ENCODE data around the gene GPHN. TPM values are rescaled to one million over a fixed set of nuclear protein-coding genes. Genes with fewer than 3 reads are reported as not detected.

The GPHN gene
- total RNA-seq, 1 donor from 2014 or later, result 11.8 TPM

DNA sequence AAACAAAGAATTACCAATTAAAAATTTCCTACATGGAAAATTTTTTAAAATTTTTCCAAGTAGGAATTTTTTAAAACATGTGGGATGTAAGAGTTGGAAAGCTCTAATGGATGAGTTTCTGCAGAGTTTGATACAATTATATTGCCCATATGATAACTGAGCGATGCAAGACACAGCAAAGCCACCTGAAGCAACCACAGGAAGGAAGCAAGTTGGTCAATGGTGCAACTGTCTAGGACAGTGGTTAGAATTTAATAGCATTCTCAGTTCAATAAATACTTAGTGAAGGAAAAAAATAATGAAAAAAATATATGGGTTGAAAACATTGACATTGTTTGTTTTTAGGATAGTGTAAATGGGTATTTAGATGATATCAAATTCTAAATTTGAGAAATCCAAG is 502.7 kb downstream of the GPHN start:
- DNase-seq (ENCODE audit: low read depth), result no peak
- Histone ChIP-seq H3K36me3 (ENCODE audit: control insufficient read depth, insufficient read depth, low read length) (no peaks in the 10 kb centered on the region), H3K27me3 (ENCODE audit: control insufficient read depth, insufficient read depth, low read length) (no peaks in the 10 kb centered on the region), H3K4me3 (ENCODE audit: low read depth, low read length) (no peak overlapping the region)
- FAIRE-seq, result no peak
- TF ChIP-seq, protein P1, sequence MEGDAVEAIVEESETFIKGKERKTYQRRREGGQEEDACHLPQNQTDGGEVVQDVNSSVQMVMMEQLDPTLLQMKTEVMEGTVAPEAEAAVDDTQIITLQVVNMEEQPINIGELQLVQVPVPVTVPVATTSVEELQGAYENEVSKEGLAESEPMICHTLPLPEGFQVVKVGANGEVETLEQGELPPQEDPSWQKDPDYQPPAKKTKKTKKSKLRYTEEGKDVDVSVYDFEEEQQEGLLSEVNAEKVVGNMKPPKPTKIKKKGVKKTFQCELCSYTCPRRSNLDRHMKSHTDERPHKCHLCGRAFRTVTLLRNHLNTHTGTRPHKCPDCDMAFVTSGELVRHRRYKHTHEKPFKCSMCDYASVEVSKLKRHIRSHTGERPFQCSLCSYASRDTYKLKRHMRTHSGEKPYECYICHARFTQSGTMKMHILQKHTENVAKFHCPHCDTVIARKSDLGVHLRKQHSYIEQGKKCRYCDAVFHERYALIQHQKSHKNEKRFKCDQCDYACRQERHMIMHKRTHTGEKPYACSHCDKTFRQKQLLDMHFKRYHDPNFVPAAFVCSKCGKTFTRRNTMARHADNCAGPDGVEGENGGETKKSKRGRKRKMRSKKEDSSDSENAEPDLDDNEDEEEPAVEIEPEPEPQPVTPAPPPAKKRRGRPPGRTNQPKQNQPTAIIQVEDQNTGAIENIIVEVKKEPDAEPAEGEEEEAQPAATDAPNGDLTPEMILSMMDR (IDR thresholded peaks at IDR 0.05; ENCODE audit: insufficient read depth, low read length, severe bottlenecking), result no peak

DNA sequence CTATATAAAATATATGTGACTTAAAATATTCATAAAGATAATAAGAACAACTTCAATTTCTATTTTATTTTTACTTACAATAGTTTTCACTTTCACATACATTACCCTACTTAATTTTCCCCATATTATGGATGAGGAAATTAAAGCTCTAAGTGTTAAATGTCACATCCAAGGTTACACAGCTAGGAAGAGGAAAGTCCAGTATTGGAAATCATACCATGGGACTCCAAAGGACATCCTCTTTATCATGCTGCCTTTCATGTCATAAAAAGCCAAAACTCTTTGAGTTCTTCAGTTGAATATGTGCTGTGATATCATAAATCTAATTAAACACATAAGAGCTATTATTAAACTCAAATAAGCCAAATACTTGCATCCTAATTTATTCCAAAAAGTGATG is 508.9 kb downstream of the GPHN start:
- TF ChIP-seq, protein P1 (IDR thresholded peaks at IDR 0.05; ENCODE audit: insufficient read depth, low read length, severe bottlenecking), result no peak
- Histone ChIP-seq H3K4me3 (ENCODE audit: low read depth, low read length) (no peak overlapping the region), H3K27me3 (ENCODE audit: control insufficient read depth, insufficient read depth, low read length) (no peaks in the 10 kb centered on the region), H3K36me3 (ENCODE audit: control insufficient read depth, insufficient read depth, low read length) (no peaks in the 10 kb centered on the region)
- FAIRE-seq (no peak), DNase-seq (ENCODE audit: low read depth) (no peak)

- no peaks in the 10 kb centered on the region for H3K27me3 ChIP-seq (ENCODE audit: control insufficient read depth, insufficient read depth, low read length)
- TF ChIP-seq, protein P1 (IDR thresholded peaks at IDR 0.05; ENCODE audit: insufficient read depth, low read length, severe bottlenecking), result no peak
- DNase-seq (ENCODE audit: low read depth), result no peak
- H3K4me3 ChIP-seq (ENCODE audit: low read depth, low read length), result no peak overlapping the region
- no peak for FAIRE-seq
- no peaks in the 10 kb centered on the region for H3K36me3 ChIP-seq (ENCODE audit: control insufficient read depth, insufficient read depth, low read length)
These were observed 510.8 kb downstream of the GPHN start for GRCh38 chr14:67018720-67019119.

DNA sequence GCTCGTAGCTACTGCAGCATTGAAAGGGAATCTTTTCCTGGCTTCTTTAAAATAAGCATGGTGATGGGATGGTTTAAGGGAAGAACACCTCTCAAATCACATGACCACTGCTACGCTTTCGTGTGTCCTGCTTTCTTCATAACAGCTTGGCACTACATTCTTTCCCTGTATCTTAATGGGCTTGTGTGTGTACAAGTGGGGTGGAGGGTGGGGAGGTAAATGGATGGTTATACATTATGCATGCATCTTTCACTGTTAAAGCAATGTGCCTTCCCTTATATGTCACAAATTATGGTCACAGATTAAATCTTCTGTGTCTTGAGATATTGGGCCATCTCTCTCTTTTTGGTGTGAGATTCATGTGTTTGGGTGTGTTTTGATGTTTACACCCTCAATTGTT is 511.8 kb downstream of the GPHN start:
- no peaks in the 10 kb centered on the region for H3K36me3 ChIP-seq (ENCODE audit: control insufficient read depth, insufficient read depth, low read length)
- FAIRE-seq, result no peak
- TF ChIP-seq, protein P1 (IDR thresholded peaks at IDR 0.05; ENCODE audit: insufficient read depth, low read length, severe bottlenecking), result no peak
- DNase-seq (ENCODE audit: low read depth), result no peak
- H3K4me3 ChIP-seq (ENCODE audit: low read depth, low read length), result no peak overlapping the region
- no peaks in the 10 kb centered on the region for H3K27me3 ChIP-seq (ENCODE audit: control insufficient read depth, insufficient read depth, low read length)

GRCh38 chr14:67031920-67032774 is 524.2 kb downstream of the GPHN start:
- no peaks in the 10 kb centered on the region for H3K27me3 ChIP-seq (ENCODE audit: control insufficient read depth, insufficient read depth, low read length)
- H3K36me3 ChIP-seq (ENCODE audit: control insufficient read depth, insufficient read depth, low read length), result no peaks in the 10 kb centered on the region
- no peak overlapping the region for H3K4me3 ChIP-seq (ENCODE audit: low read depth, low read length)
- no peak for DNase-seq (ENCODE audit: low read depth)
- no peak for FAIRE-seq
- TF ChIP-seq, protein P1 (IDR thresholded peaks at IDR 0.05; ENCODE audit: insufficient read depth, low read length, severe bottlenecking), result no peak

GRCh38 chr14:67045440-67045839 is 537.5 kb downstream of the GPHN start:
- Histone ChIP-seq H3K36me3 (ENCODE audit: control insufficient read depth, insufficient read depth, low read length) (no peaks in the 10 kb centered on the region), H3K27me3 (ENCODE audit: control insufficient read depth, insufficient read depth, low read length) (no peaks in the 10 kb centered on the region), H3K4me3 (ENCODE audit: low read depth, low read length) (no peak overlapping the region)
- FAIRE-seq (no peak), DNase-seq (ENCODE audit: low read depth) (no peak)
- TF ChIP-seq, protein P1 (IDR thresholded peaks at IDR 0.05; ENCODE audit: insufficient read depth, low read length, severe bottlenecking), result no peak
